Measurements from ENCODE around the gene BIRC5.
"Not testable (repeated sequence)": the region's sequence is repeated elsewhere in the genome, so short reads cannot be mapped to it uniquely, and the experiment has no call there.

Gene BIRC5

DNA sequence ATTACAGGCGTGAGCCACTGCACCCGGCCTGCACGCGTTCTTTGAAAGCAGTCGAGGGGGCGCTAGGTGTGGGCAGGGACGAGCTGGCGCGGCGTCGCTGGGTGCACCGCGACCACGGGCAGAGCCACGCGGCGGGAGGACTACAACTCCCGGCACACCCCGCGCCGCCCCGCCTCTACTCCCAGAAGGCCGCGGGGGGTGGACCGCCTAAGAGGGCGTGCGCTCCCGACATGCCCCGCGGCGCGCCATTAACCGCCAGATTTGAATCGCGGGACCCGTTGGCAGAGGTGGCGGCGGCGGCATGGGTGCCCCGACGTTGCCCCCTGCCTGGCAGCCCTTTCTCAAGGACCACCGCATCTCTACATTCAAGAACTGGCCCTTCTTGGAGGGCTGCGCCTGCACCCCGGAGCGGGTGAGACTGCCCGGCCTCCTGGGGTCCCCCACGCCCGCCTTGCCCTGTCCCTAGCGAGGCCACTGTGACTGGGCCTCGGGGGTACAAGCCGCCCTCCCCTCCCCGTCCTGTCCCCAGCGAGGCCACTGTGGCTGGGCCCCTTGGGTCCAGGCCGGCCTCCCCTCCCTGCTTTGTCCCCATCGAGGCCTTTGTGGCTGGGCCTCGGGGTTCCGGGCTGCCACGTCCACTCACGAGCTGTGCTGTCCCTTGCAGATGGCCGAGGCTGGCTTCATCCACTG, at the start of gene BIRC5:
Gene BIRC5 (plus strand): TSS at position 238 of the 690 bp plus-strand sequence. CDS start 64 bp downstream, at position 302.
- peak; percentile 58 for DNase-seq (ENCODE audit: low read depth)

DNA sequence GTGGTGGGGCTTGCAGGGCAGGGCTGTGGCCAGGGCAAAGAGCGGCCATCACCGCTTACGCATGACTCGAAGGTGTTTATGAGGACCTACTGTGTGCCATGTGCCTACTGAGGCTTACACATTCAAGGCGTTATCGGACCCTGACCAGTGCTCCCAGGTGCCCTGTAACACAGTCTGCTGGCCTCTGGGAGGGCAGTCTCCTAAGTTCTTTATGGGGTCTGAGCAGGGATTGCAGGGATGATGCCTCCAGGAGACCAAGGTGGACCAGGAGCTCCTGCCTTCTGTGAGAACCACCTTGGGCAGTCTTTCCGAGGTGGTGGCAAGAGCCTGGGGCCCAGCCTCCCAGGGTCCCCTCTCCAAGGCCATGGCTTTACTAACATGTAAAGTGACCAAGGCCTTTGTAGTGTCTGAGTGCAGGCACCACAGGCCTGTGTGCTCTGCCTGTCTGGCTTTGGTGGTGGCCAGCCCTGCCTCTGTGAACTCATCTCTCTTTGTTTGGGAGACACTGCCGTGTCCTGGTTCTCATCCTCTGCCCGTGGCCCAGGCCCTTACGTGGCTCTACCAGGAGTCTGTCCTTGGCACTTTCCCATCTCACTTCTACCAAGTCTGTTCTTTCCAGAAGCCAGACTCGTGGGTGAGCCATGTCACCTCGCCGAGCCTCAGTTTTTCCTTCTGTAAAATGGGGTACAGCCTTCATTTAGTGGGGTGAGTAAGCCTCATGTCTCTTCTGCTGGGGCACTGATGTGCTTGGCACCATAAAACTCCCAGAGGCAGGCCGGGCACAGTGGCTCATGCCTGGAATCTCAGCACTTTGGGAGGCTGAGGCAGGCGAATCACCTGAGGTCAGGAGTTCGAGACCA, 49.1 kb upstream of the BIRC5 start:
- no peak for DNase-seq (ENCODE audit: low read depth)

DNA sequence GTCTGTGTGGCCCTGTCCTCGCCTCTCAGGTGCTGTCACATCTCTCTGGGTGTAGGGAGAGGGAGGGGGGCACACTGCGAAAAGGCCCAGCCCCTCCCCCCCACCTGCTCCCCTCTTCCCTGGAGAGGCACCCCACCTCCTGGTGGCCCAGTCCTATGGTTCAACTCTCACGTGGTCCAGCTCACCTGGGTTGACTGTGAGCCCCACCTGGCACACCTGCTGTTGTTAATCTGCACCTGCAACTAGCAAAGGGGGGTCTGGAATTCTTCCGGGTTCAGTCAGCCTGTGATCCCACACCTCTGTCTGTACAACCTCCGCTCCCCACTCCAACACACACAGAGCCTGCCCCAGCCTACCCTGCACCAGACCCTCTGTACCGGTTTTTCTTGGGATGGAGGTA, 47.6 kb upstream of the BIRC5 start:
- no peak for DNase-seq (ENCODE audit: low read depth)

DNA sequence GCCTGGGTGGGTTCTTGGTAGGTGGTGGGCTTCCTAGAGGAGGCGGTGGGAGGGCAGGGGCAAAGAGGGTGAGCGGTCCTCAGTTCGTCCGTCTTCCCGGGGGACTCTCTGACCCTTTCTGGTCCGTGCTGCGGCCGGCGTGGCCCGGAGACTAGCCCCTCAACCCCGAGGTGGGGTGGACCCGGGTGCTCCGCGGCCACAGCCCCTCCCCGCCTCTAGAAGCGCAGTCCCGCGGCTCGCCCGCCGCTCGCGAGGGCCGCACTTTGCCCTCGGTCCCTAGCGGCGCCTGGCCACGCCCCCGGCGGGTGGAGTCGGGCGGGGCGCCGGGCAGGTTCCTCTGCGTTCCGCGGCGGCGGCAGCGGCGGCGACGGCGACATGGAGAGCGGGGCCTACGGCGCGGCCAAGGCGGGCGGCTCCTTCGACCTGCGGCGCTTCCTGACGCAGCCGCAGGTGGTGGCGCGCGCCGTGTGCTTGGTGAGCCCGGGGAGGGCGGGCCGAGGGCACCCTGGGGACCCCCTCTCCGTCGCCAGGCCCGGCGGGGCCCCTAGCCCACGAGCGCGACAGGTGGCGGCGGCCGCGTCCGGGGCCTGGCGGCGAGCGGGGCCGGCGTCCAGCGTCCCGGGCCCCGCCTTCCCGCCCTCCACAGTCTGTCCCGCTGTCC, 45.7 kb upstream of the BIRC5 start, which contains the start of gene SYNGR2:
Gene SYNGR2 (plus strand): TSS at position 340 of the 661 bp plus-strand sequence. CDS start 36 bp downstream, at position 376.
- peak; percentile 27 for DNase-seq (ENCODE audit: low read depth)

- DNase-seq (ENCODE audit: low read depth), result no peak
These were observed 44.9 kb upstream of the BIRC5 start for GRCh38 chr17:78168903-78169793.

- no peak for DNase-seq (ENCODE audit: low read depth)
These were observed 43.1 kb upstream of the BIRC5 start for GRCh38 chr17:78170692-78171590.

DNA sequence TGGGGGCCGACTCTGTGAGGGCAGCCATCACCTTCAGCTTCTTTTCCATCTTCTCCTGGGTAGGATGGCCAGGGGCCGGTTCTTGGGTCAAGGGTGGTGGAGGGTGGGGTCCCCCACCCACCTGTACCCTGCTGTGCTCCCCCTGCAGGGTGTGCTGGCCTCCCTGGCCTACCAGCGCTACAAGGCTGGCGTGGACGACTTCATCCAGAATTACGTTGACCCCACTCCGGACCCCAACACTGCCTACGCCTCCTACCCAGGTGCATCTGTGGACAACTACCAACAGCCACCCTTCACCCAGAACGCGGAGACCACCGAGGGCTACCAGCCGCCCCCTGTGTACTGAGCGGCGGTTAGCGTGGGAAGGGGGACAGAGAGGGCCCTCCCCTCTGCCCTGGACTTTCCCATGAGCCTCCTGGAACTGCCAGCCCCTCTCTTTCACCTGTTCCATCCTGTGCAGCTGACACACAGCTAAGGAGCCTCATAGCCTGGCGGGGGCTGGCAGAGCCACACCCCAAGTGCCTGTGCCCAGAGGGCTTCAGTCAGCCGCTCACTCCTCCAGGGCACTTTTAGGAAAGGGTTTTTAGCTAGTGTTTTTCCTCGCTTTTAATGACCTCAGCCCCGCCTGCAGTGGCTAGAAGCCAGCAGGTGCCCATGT, 42.3 kb upstream of the BIRC5 start:
- not testable (repeated sequence) for DNase-seq (ENCODE audit: low read depth)

- no peak for DNase-seq (ENCODE audit: low read depth)
These were observed 41.6 kb upstream of the BIRC5 start for GRCh38 chr17:78172249-78173051.

DNA sequence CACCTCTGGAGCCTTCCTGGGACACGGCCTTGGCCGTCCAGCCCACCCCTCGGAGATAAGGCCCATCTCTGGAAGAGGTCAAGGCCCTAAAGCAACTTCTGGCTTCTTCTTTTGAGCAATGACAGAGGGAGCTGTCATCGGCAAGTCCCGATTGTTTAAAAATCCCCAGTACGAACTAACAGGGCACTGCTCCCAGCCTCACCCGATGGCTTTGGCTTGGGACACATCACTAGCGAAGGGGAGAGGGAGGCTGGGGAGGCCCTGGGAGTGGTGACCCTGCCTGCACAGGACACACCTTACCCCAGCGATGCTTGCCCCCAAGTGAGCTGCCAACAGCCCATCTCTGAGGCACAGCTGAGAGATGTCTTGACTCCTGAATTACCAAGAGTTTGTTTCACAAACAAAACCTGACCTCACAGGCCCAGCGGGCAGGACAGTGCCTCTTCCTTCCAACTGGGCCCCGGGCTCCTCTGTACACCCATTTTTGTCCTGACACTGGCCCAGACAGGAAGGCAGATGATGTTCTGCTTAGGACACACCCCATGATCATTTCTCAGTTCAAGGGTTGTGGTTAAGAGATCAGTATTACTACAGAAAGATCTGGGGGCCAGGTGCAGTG, 40.8 kb upstream of the BIRC5 start:
- DNase-seq (ENCODE audit: low read depth), result no peak

DNA sequence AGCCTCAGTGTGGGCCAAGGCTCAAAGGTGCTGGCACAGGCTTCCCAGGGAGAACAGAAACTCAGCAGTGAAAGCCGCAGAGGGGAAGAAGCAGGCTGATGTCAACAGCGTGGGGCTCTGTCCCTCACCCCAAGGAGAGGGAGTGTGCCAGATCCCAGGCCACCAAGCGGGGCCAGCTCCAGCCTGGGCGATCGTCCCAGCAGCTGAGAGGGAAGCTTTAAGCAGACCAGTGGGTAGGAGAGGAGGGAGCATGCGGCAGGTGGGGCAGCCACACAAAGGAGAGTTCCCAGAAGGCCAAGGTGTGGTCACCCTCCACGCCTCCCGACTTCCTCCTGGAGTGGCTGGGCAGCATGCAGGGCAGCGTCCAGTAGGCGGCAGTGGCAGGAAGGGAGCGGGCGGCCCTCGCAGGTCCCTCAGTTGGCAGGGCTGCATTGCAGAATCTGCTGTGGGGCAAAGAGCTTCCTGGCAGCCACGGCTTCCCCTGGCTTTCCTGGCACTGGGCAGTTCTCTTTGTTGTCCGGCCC, 39.6 kb upstream of the BIRC5 start:
- no peak for DNase-seq (ENCODE audit: low read depth)

DNA sequence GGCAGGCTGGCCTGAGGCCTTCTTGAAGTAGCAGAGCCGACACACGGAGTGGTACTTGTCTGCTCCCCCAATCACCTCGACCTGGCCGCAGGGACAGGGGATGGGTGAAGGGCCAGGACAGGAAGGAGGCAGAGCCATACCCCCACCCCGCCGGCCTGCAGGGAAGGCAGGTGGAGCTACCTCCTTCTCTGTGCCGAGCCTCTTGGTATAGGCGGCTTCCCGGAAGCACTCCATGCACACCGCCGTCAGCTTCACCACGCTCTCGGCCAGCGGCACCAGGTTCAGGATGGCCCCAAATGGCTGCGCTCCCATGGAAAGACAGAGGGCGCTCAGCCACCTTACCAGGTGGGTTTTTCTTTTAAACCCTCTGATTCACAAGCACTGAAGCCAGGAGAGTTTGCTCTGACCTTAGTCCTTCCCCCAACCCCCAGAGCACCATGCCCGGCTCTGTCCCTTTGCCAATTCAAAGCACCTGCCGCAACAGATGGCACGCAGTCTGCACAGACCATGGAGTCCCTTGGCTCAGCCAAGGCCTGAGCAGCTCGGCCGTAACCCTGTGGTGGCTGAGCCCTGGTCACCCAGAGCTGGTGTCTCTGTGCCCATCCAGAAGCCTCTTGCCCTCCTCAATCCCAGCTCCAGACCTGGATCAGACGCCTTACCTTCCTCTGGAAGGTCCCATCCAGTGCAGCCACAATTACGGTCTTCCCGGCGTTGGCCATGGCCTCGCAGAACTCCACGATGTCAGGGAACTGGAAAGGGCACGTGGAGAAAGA, 39.0 kb upstream of the BIRC5 start:
- no peak for DNase-seq (ENCODE audit: low read depth)

GRCh38 chr17:78175643-78175981, 38.4 kb upstream of the BIRC5 start:
- no peak for DNase-seq (ENCODE audit: low read depth)

- no peak for DNase-seq (ENCODE audit: low read depth)
These were observed 37.5 kb upstream of the BIRC5 start for GRCh38 chr17:78176548-78177025.

DNA sequence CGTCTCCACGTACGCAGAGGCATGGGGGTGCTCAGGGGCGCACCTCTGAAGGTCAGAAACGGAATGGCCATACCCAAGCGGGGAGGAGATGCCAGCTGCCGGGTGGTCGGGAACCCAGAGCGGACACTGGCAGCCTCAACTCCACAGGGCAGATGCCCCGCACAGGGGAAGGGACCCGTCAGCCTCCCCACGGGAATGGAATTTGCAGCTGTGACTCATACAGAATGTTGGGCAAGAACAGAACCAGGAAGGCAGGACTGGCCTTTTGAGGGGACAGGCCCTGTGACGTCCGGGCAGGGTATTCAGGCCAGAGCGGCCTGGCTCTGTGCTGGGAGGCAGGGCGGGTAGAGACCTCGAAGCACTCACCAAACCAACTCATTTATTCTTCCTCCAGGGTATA, 34.7 kb upstream of the BIRC5 start:
- no peak for DNase-seq (ENCODE audit: low read depth)

- DNase-seq (ENCODE audit: low read depth), result no peak
These were observed 34.0 kb upstream of the BIRC5 start for GRCh38 chr17:78180083-78180482.

- DNase-seq (ENCODE audit: low read depth), result no peak
These were observed 33.5 kb upstream of the BIRC5 start for GRCh38 chr17:78180508-78180907.

DNA sequence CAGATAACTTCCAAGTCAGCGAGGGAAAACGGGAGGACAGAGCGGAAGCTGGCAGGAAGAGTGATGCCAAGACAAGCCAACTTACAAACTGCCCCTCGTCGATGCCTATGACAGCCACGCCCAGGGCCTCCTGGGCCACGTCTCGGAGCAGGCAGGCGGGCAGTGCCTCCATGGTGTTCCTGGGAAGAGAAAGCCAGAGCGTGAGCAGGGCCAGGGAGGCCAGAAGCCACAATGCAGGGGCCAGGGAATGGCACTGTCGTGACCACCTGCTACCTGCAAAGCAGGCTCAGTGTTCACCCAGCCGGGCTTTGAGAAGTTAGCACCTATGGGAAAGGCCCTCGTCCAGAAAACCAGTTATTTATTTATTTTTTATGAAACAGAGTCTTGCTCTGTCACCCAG, 31.5 kb upstream of the BIRC5 start:
- DNase-seq (ENCODE audit: low read depth), result no peak

- DNase-seq (ENCODE audit: low read depth), result no peak
These were observed 30.1 kb upstream of the BIRC5 start for GRCh38 chr17:78183916-78184315.
